Thyroid gland (tissue), 4 donors: ENCODE data around the gene ZNF516.

Source experiments
- POLR2A ChIP-seq, 2 donors: fragments of 450-650 bp; IDR thresholded peaks; one replicate each; pipeline ENCODE4 v1.6.1; 2017; ENCODE audit warnings: antibody characterized with exemption in 2 of 2, mild to moderate bottlenecking in 2 of 2, moderate library complexity in 1 of 2
- TF ChIP-seq, protein P1 (sequence below), 6 experiments: fragments of 200-600 bp in 3 of 6; fragments of 450-650 bp in 3 of 6; sonication (generic) in 3 of 6; IDR thresholded peaks; one replicate each; pipeline ENCODE4 v1.5.1; 2016 to 2019; ENCODE audit warnings: antibody characterized with exemption in 6 of 6, mild to moderate bottlenecking in 2 of 6, inconsistent platforms in 1 of 6, moderate library complexity in 1 of 6

DNA sequence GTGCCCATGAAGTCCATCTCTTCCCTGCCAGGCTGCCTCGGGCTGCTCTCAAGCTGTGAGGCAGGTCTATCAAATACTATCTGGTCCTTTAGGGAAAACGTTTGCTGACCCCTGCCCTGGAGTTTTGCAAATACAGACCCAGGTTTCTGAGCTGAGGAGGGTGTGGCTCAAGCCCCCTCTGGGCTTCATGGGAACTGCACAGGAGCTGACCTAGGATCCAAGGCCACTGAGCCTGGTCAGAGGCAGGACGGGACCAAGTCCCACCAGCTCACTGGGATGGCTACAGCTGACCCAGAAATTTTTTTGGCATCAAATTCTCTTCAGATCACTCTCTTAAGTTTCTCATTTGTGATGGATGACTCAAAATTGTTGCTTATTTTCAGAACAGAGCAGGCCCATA lies 14.1 kb downstream of the ZNF516 start:
- TF ChIP-seq POLR2A (IDR thresholded peaks at IDR 0.05), result no peak
- TF ChIP-seq, protein P1, sequence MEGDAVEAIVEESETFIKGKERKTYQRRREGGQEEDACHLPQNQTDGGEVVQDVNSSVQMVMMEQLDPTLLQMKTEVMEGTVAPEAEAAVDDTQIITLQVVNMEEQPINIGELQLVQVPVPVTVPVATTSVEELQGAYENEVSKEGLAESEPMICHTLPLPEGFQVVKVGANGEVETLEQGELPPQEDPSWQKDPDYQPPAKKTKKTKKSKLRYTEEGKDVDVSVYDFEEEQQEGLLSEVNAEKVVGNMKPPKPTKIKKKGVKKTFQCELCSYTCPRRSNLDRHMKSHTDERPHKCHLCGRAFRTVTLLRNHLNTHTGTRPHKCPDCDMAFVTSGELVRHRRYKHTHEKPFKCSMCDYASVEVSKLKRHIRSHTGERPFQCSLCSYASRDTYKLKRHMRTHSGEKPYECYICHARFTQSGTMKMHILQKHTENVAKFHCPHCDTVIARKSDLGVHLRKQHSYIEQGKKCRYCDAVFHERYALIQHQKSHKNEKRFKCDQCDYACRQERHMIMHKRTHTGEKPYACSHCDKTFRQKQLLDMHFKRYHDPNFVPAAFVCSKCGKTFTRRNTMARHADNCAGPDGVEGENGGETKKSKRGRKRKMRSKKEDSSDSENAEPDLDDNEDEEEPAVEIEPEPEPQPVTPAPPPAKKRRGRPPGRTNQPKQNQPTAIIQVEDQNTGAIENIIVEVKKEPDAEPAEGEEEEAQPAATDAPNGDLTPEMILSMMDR (IDR thresholded peaks at IDR 0.05), result no peak
